HG03342 (cell line): ENCODE measurements around the gene SLC38A9.
"Not testable (repeated sequence)": the region's sequence is repeated elsewhere in the genome, so short reads cannot be mapped to it uniquely, and the experiment has no call there.

Experiments used
- ATAC-seq: cut with Tn5 transposase; IDR thresholded peaks from one replicate; pipeline ENCODE4 v1.9.1; 2021; ENCODE audit warnings: mild to moderate bottlenecking, moderate library complexity; ENCODE audit not compliant: unreplicated experiment

The SLC38A9 gene

GRCh38 chr5:55618318-55618717 lies 93.8 kb downstream of the SLC38A9 start:
- ATAC-seq = no peak

- no peak for ATAC-seq
Observed at GRCh38 chr5:55613112-55613868, 98.8 kb downstream of the SLC38A9 start.

GRCh38 chr5:55610542-55610941 lies 101.6 kb downstream of the SLC38A9 start:
- ATAC-seq = no peak

- no peak for ATAC-seq
Observed at GRCh38 chr5:55609413-55609812, 102.7 kb downstream of the SLC38A9 start.

GRCh38 chr5:55608595-55609349 lies 103.4 kb downstream of the SLC38A9 start:
- no peak for ATAC-seq

GRCh38 chr5:55607309-55607708 lies 104.8 kb downstream of the SLC38A9 start:
- ATAC-seq = not testable (repeated sequence)

- no peak for ATAC-seq
Observed at GRCh38 chr5:55604611-55605067, 107.5 kb downstream of the SLC38A9 start.

GRCh38 chr5:55603922-55604321 lies 108.2 kb downstream of the SLC38A9 start:
- no peak for ATAC-seq

- ATAC-seq = no peak
Observed at GRCh38 chr5:55601628-55602027, 110.5 kb downstream of the SLC38A9 start.

GRCh38 chr5:55601204-55601618 lies 110.9 kb downstream of the SLC38A9 start:
- ATAC-seq = no peak

- ATAC-seq = no peak
Observed at GRCh38 chr5:55600497-55601203, 111.5 kb downstream of the SLC38A9 start.

- ATAC-seq = no peak
Observed at GRCh38 chr5:55600086-55600485, 112.0 kb downstream of the SLC38A9 start.

- no peak for ATAC-seq
Observed at GRCh38 chr5:55599148-55600050, 112.7 kb downstream of the SLC38A9 start.

GRCh38 chr5:55597014-55597981 lies 114.8 kb downstream of the SLC38A9 start:
- no peak for ATAC-seq

- ATAC-seq = no peak
Observed at GRCh38 chr5:55594671-55595070, 117.5 kb downstream of the SLC38A9 start.

- no peak for ATAC-seq
Observed at GRCh38 chr5:55593115-55593472, 119.0 kb downstream of the SLC38A9 start.

- no peak for ATAC-seq
Observed at GRCh38 chr5:55592388-55593114, 119.6 kb downstream of the SLC38A9 start.

- ATAC-seq = no peak
Observed at GRCh38 chr5:55591686-55592085, 120.4 kb downstream of the SLC38A9 start.

GRCh38 chr5:55585206-55585610 lies 126.9 kb downstream of the SLC38A9 start:
- ATAC-seq = no peak
